Uterus (tissue), 4 donors: ENCODE measurements around the gene AKT3. TPM values are rescaled to one million over a fixed set of nuclear protein-coding genes. Genes with fewer than 3 reads are reported as not detected.

ENCODE experiments used
- DNase-seq, 2 donors: peaks; one replicate each; pipeline ENCODE4 v3.0.0-alpha.2; 2019 to 2020
- H3K27ac ChIP-seq, 2 donors: fragments of 200-600 bp; sonication (generic); 1 replicate in 1 of 2; 2 replicates in 1 of 2; pipeline ENCODE4 v1.5.1; 2016 to 2018
- H3K27me3 ChIP-seq, 2 donors: fragments of 200-600 bp; sonication (generic); one replicate each; pipeline ENCODE4 v1.5.1; 2018 to 2019; ENCODE audit warnings: control low read depth in 1 of 2
- H3K36me3 ChIP-seq, 2 donors: fragments of 200-600 bp; sonication (generic); one replicate each; pipeline ENCODE4 v1.5.1; 2019; ENCODE audit warnings: control low read depth in 1 of 2
- H3K4me1 ChIP-seq, 2 donors: fragments of 200-600 bp; sonication (generic); one replicate each; pipeline ENCODE4 v1.5.1; 2018 to 2019; ENCODE audit warnings: control low read depth in 1 of 2
- H3K4me3 ChIP-seq, 2 donors: fragments of 200-600 bp; sonication (generic); 1 replicate in 1 of 2; 2 replicates in 1 of 2; pipeline ENCODE4 v1.5.1; 2018 to 2019; ENCODE audit warnings: mild to moderate bottlenecking in 1 of 2
- H3K9me3 ChIP-seq, 2 donors: fragments of 200-600 bp; sonication (generic); one replicate each; pipeline ENCODE4 v1.5.1; 2019; ENCODE audit warnings: control low read depth in 1 of 2
- POLR2A ChIP-seq, 2 donors: fragments of 450-650 bp; IDR thresholded peaks; one replicate each; pipeline ENCODE4 v1.6.1; 2016; ENCODE audit warnings: antibody characterized with exemption in 2 of 2, mild to moderate bottlenecking in 1 of 2, moderate library complexity in 1 of 2
- intact Hi-C: fragments of 100-400 bp; cut with DNase I; formaldehyde crosslinking; loops from one replicate; pipeline ENCODE4 v1.15.1; 2023; ENCODE audit warnings: low total_unique reads
- total RNA-seq, 4 donors: library from RNA; depleted of rRNA in 3 of 4; stranded (reverse); fragments of >200 nt in 3 of 4; gene quantifications; one replicate each; pipeline versions ENCODE4 v1.1.0 to v1.2.4, GENCODE V29; 2014 to 2023
- TF ChIP-seq, protein P1 (sequence below), 4 experiments: fragments of 200-600 bp in 2 of 4; fragments of 450-650 bp in 2 of 4; sonication (generic) in 2 of 4; IDR thresholded peaks; one replicate each; pipeline ENCODE4 v1.5.1; 2016 to 2019; ENCODE audit warnings: antibody characterized with exemption in 4 of 4, mild to moderate bottlenecking in 2 of 4, moderate library complexity in 1 of 4
- donor health status: DM: yes; HTN: yes; CAD: no.

The AKT3 gene
- total RNA-seq, 4 donors from 2014 or later, result 39.2 to 227 (median 97.6) TPM

DNA sequence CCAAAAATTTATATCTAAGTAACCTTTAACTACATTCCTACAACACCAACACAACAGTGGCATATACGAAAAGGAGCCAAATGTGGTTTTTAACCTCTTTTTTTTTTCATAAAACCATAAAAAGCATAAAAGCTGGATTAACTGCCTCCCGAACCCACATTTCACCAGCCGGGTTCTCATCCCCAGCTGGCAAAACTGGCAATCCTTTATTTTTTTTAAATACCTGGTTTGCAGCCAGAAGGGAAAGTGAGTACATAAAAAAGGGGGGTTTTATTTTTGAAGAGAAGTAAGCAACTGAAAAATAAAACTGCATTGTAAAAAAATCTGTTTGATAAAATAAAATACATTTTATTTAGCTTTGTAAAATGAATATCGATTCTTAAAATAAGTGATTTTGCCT lies 295.4 kb downstream of the AKT3 start:
- H3K4me1 ChIP-seq, result no peaks in the 10 kb centered on the region
- intact Hi-C loops, result no loop called here
- H3K36me3 ChIP-seq, result no peaks in the 10 kb centered on the region
- no peaks in the 10 kb centered on the region for H3K27me3 ChIP-seq
- H3K4me3 ChIP-seq, result no peak overlapping the region
- no peak for DNase-seq
- TF ChIP-seq POLR2A (IDR thresholded peaks at IDR 0.05), result no peak
- TF ChIP-seq, protein P1, sequence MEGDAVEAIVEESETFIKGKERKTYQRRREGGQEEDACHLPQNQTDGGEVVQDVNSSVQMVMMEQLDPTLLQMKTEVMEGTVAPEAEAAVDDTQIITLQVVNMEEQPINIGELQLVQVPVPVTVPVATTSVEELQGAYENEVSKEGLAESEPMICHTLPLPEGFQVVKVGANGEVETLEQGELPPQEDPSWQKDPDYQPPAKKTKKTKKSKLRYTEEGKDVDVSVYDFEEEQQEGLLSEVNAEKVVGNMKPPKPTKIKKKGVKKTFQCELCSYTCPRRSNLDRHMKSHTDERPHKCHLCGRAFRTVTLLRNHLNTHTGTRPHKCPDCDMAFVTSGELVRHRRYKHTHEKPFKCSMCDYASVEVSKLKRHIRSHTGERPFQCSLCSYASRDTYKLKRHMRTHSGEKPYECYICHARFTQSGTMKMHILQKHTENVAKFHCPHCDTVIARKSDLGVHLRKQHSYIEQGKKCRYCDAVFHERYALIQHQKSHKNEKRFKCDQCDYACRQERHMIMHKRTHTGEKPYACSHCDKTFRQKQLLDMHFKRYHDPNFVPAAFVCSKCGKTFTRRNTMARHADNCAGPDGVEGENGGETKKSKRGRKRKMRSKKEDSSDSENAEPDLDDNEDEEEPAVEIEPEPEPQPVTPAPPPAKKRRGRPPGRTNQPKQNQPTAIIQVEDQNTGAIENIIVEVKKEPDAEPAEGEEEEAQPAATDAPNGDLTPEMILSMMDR (IDR thresholded peaks at IDR 0.05), result no peak
- no peak overlapping the region for H3K27ac ChIP-seq
- H3K9me3 ChIP-seq, result no peaks in the 10 kb centered on the region

DNA sequence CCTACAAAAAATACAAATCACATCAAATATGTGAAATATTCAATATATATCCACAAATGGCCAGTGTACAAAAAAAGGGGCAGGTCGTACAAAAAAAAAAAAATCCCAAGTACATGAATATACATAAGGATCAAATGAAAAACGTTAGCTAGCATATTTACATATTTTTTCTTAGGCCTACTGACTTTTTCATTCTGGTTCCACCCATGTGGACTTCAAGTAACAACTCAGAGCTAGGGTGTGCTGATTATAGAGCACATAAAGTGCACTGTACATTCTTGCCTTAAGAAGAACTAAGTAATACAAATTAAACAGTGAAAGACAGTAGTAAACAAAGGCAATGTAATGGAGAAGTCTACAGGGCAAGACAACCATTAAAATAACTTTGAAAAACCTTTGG lies 297.0 kb downstream of the AKT3 start:
- DNase-seq, result no peak
- TF ChIP-seq, protein P1 (IDR thresholded peaks at IDR 0.05), result no peak
- no peak for TF ChIP-seq POLR2A (IDR thresholded peaks at IDR 0.05)
- no peaks in the 10 kb centered on the region for H3K27me3 ChIP-seq
- no peak overlapping the region for H3K4me3 ChIP-seq
- H3K27ac ChIP-seq, result no peak overlapping the region
- no peaks in the 10 kb centered on the region for H3K9me3 ChIP-seq
- H3K4me1 ChIP-seq, result no peaks in the 10 kb centered on the region
- intact Hi-C loops, result no loop called here
- H3K36me3 ChIP-seq, result no peaks in the 10 kb centered on the region

DNA sequence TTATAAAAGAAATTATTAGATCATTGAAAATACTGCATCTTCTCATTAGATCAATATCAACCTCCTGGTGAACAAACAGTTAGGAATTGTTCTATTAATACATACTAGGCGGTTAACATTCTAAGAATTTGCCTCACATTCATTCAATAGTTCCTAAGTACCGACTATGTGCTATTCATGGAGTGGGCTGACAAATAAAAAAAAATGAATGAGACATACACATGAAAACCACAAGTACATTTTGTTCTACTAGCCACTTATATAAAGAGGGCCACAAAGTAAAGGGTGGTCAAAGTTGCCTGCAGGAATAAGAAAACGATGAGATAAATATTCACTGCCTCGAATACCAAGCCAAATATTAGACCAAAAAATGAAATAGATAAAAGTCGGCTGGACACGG lies 299.8 kb downstream of the AKT3 start:
- Histone ChIP-seq H3K36me3 (no peaks in the 10 kb centered on the region), H3K4me1 (no peaks in the 10 kb centered on the region), H3K27ac (no peak overlapping the region), H3K27me3 (no peaks in the 10 kb centered on the region), H3K9me3 (no peaks in the 10 kb centered on the region), H3K4me3 (no peak overlapping the region)
- DNase-seq, result no peak
- TF ChIP-seq POLR2A (IDR thresholded peaks at IDR 0.05), result no peak
- TF ChIP-seq, protein P1 (IDR thresholded peaks at IDR 0.05), result no peak
- intact Hi-C loops, result no loop called here

DNA sequence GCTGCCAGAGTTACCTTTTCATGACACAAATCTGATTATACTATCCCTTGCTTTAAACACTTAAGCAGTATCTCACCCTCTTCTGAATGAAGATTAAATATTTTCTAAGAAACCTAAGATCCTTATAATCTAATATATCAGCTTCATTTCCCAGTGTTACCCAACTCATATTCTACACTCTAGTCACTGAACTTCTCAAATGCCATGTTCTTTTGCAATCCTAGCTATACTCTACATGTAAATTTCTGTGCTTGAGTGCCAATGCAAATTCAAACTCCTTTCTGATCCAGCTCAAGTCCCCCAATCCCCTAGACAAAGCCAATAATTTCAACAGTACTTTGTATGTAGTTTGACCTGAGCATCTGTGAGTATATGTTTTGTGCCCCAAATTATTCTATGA lies 300.3 kb downstream of the AKT3 start:
- no peak for DNase-seq
- Histone ChIP-seq H3K4me1 (no peaks in the 10 kb centered on the region), H3K36me3 (no peaks in the 10 kb centered on the region), H3K27ac (no peak overlapping the region), H3K9me3 (no peaks in the 10 kb centered on the region), H3K4me3 (no peak overlapping the region), H3K27me3 (no peaks in the 10 kb centered on the region)
- TF ChIP-seq, protein P1 (IDR thresholded peaks at IDR 0.05), result no peak
- intact Hi-C loops, result no loop called here

DNA sequence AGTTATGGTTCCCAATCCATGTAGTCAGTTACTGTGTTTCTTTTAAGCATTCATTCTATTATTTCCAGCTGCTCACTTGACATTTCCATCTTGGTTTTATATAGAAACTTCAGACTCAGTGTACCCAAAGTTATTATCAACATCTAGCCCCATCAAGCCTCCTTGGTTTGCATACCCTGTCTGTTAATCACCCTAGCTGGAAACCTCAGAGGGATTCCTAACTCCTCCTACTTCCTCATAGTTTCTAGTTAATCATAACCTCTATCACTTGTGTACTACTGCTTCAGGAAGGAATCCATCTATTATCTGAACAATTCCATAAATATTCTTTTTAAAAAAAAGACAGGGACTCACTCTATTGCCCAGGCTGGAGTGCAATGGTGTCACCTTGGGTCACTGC lies 300.9 kb downstream of the AKT3 start:
- no peak for DNase-seq
- no peaks in the 10 kb centered on the region for H3K4me1 ChIP-seq
- no peak for TF ChIP-seq POLR2A (IDR thresholded peaks at IDR 0.05)
- TF ChIP-seq, protein P1 (IDR thresholded peaks at IDR 0.05), result no peak
- no peaks in the 10 kb centered on the region for H3K9me3 ChIP-seq
- H3K27me3 ChIP-seq, result no peaks in the 10 kb centered on the region
- H3K4me3 ChIP-seq, result no peak overlapping the region
- H3K36me3 ChIP-seq, result no peaks in the 10 kb centered on the region
- intact Hi-C loops, result no loop called here
- H3K27ac ChIP-seq, result no peak overlapping the region
